ENCODE measurements around the gene LPP. TPM values are rescaled to one million over a fixed set of nuclear protein-coding genes. Genes with fewer than 3 reads are reported as not detected.

Gene LPP
- total and polyA plus RNA-seq, 2 of the 4 experiments (the other 2 are of a cell fraction), result 16.0 to 130 TPM

DNA sequence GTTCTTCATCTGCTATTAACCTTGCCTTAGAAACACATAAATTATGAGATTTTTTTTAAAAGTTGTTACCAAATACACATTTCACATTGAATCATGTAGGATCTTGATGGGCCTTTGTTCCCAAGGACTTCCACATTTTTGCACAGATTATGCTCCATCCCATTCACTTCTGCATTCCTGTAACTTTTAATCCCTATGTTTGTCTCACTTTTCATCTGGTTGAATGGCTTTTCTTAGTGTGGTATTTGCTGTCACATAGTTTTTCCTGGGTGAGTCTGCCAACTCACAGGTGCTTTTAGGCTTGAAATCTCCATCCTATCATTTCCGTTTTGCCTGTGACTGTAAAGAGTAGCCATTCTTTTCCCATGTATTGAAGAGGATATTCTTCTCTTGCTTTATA, 720.6 kb downstream of the LPP start:
- H4K8ac ChIP-seq (ENCODE audit: low read depth in 2 of 2, low read length in 2 of 2), result no peak overlapping the region
- H3K9me1 ChIP-seq (ENCODE audit: insufficient read depth, low read length), result peaks cover 6% of the 10 kb centered on the region
- no peak overlapping the region for H2BK20ac ChIP-seq (ENCODE audit: low read depth, low read length)
- H3K79me1 ChIP-seq (ENCODE audit: low read depth in 1 of 2, low read length in 2 of 2), result peaks cover 11 to 26% of the 10 kb centered on the region in 2 experiments
- intact Hi-C loops (cut with micrococcal nuclease) (no loop called here), in situ Hi-C loops (cut with MboI; ENCODE audit: low sequenced_read_pairs) (no loop called here), dilution Hi-C loops (cut with HindIII; ENCODE audit: low sequenced_read_pairs, unreplicated experiment) (no loop called here)
- no TSS peak for BruUV-seq (replicated peaks)
- TF ChIP-seq BHLHE40 (IDR thresholded peaks at IDR 0.05; ENCODE audit: low read depth, low read length) (no peak), CEBPB (IDR thresholded peaks at IDR 0.05; ENCODE audit: low read depth, low read length) (no peak), MXI1 (IDR thresholded peaks at IDR 0.05; ENCODE audit: borderline replicate concordance, low read depth, low read length) (no peak), POLR2A (IDR thresholded peaks at IDR 0.05; ENCODE audit: low read depth, low read length) (no peak), NFE2L2 (IDR thresholded peaks at IDR 0.05; ENCODE audit: low read depth, low read length) (no peak), RCOR1 (IDR thresholded peaks at IDR 0.05; ENCODE audit: insufficient replicate concordance, low read length) (no peak), FOS (IDR thresholded peaks at IDR 0.05; ENCODE audit: low read depth, low read length) (no peak), SMC3 (IDR thresholded peaks at IDR 0.05; ENCODE audit: low read depth, low read length) (no peak), MAZ (IDR thresholded peaks at IDR 0.05; ENCODE audit: borderline replicate concordance, low read depth, low read length) (no peak), CHD1 (IDR thresholded peaks at IDR 0.05; ENCODE audit: low read depth, low read length) (no peak)
- TF ChIP-seq, protein P1, sequence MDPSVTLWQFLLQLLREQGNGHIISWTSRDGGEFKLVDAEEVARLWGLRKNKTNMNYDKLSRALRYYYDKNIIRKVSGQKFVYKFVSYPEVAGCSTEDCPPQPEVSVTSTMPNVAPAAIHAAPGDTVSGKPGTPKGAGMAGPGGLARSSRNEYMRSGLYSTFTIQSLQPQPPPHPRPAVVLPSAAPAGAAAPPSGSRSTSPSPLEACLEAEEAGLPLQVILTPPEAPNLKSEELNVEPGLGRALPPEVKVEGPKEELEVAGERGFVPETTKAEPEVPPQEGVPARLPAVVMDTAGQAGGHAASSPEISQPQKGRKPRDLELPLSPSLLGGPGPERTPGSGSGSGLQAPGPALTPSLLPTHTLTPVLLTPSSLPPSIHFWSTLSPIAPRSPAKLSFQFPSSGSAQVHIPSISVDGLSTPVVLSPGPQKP (IDR thresholded peaks at IDR 0.05; ENCODE audit: borderline replicate concordance, low read depth, low read length), result no peak
- TF ChIP-seq, protein P2, sequence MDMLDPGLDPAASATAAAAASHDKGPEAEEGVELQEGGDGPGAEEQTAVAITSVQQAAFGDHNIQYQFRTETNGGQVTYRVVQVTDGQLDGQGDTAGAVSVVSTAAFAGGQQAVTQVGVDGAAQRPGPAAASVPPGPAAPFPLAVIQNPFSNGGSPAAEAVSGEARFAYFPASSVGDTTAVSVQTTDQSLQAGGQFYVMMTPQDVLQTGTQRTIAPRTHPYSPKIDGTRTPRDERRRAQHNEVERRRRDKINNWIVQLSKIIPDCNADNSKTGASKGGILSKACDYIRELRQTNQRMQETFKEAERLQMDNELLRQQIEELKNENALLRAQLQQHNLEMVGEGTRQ (IDR thresholded peaks at IDR 0.05; ENCODE audit: low read depth, low read length), result no peak
- H4K5ac ChIP-seq (ENCODE audit: low read depth, low read length), result no peak overlapping the region
- ATAC-seq (ENCODE audit: low read depth) (no peak), DNase-seq (no peak)
- no peaks in the 10 kb centered on the region for H4K20me1 ChIP-seq (ENCODE audit: insufficient read depth, low read length)
- no peaks in the 10 kb centered on the region for H3K4me1 ChIP-seq (ENCODE audit: control insufficient read depth, insufficient read depth, low read length)
- no peak overlapping the region for H3K4ac ChIP-seq (ENCODE audit: low read depth, low read length)
- H3K27ac ChIP-seq (ENCODE audit: insufficient read depth, low read length), result no peak overlapping the region
- no peak overlapping the region for H3K56ac ChIP-seq (ENCODE audit: extremely low read depth, insufficient read depth, low read length)
- no peak overlapping the region for H2BK5ac ChIP-seq (ENCODE audit: low read depth, low read length, poor library complexity, severe bottlenecking)
- ChIA-PET CTCF (interaction anchor here (0.6 kb wide), 1 partner anchor 22 kb away, joined by 4 read pairs; no protein-coding TSS in a partner anchor), POLR2A (ENCODE audit: unreplicated experiment) (no interaction called here)
- no peak overlapping the region for H3K9ac ChIP-seq (ENCODE audit: low read depth, low read length)
- H3K14ac ChIP-seq (replicated peaks; ENCODE audit: low read depth, low read length), result no peak overlapping the region
- H3K23ac ChIP-seq (ENCODE audit: low read depth, low read length), result no peak overlapping the region
- no peak overlapping the region for H2BK15ac ChIP-seq (ENCODE audit: low read depth, low read length)
- no peak overlapping the region for H3K18ac ChIP-seq (ENCODE audit: low read depth, low read length)
- no peak overlapping the region for H2AK9ac ChIP-seq (replicated peaks; ENCODE audit: low read depth, low read length, poor library complexity)
- no peak overlapping the region for H2AK5ac ChIP-seq (ENCODE audit: low read depth, low read length)
- H3K4me3 ChIP-seq (ENCODE audit: insufficient read depth, low read depth, low read length), result no peak overlapping the region
- no peaks in the 10 kb centered on the region for H3K27me3 ChIP-seq (ENCODE audit: control insufficient read depth, insufficient read depth, low read length)
- H3K36me3 ChIP-seq (ENCODE audit: control insufficient read depth, insufficient read depth, low read length), result peaks cover 25% of the 10 kb centered on the region
- no CpG with 5 or more reads among the region's 1 CpG for WGBS, 2 experiments (ENCODE audit: extremely low coverage in 2 of 2, insufficient read length in 1 of 2)
- no peak overlapping the region for H2BK120ac ChIP-seq (ENCODE audit: low read depth, low read length)
- no peak overlapping the region for H3K4me2 ChIP-seq (ENCODE audit: low read depth, low read length)
- H4K91ac ChIP-seq (ENCODE audit: insufficient read depth, low read depth, low read length), result no peak overlapping the region
- no peaks in the 10 kb centered on the region for H3K9me3 ChIP-seq (ENCODE audit: control insufficient read depth, insufficient read depth, low read length)
- no peak overlapping the region for H2AFZ ChIP-seq (replicated peaks; ENCODE audit: low read length, poor library complexity)
